HCT116 (cell line): Measurements from ENCODE around the gene PTX3. TPM values are rescaled to one million over a fixed set of nuclear protein-coding genes. Genes with fewer than 3 reads are reported as not detected.

Experiments used
- ATAC-seq: fragments of 200-7000 bp; cut with Tn5 transposase; 2 replicates; pipeline ENCODE4 v1.9.1; 2020; ENCODE audit warnings: mild to moderate bottlenecking, moderate library complexity
- BruUV-seq: library from RNA; stranded (reverse); fragments of 400-500 nt; replicated peaks from 2 replicates; lab custom pipeline; 2021; lab: Mats Ljungman, UMichigan
- CTCF ChIA-PET: fragments of 300-600 bp; sonication (Branson Sonifier 250); formaldehyde crosslinking; loops from one replicate; lab custom pipeline; 2021; ENCODE audit warnings: antibody characterized with exemption; lab: Charles Lee
- POLR2A ChIA-PET: fragments of 300-600, 350-600 bp; sonication (Branson Sonifier 250); formaldehyde crosslinking; loops from one replicate; lab custom pipeline; 2021; ENCODE audit warnings: antibody characterized with exemption; lab: Charles Lee
- RAD21 ChIA-PET, 2 experiments: fragments of 300-600 bp; sonication (Branson Sonifier 250); formaldehyde crosslinking; loops; one replicate each; lab custom pipeline; 2023; ENCODE audit warnings: low total read pairs in 2 of 2; ENCODE audit not compliant: uncharacterized antibody in 2 of 2, unreplicated experiment in 2 of 2, low non-redundant PET in 1 of 2; lab: Charles Lee
- DNase-seq: peaks from one replicate; pipeline ENCODE4 v3.0.0-alpha.2; 2010; ENCODE audit warnings: low read depth, low spot score
- H2AFZ ChIP-seq: fragments of 200-600 bp; shearing (Covaris generic), sonication (generic); 2 replicates; pipeline ENCODE4 v1.6.1; 2017; ENCODE audit warnings: low read depth, mixed run types, mixed read lengths, antibody characterized with exemption, low read length; ENCODE audit not compliant: poor library complexity, severe bottlenecking
- H3K27ac ChIP-seq: 2 replicates; pipeline ENCODE4 v1.5.1; 2012; ENCODE audit warnings: low read depth, low read length
- H3K27me3 ChIP-seq: fragments of 200-600 bp; sonication (generic); 2 replicates; pipeline ENCODE4 v1.6.1; 2016; ENCODE audit warnings: mixed run types, low read length, mixed read lengths; ENCODE audit not compliant: insufficient read depth
- H3K36me3 ChIP-seq, 2 experiments: fragments of 200-500 bp in 1 of 2; fragments of 200-600 bp in 1 of 2; sonication (Bioruptor generic) in 1 of 2; sonication (generic) in 1 of 2; 2 replicates each; pipeline versions ENCODE4 v1.5.1 to v1.6.1; 2014 to 2016; ENCODE audit warnings: low read length in 2 of 2, inconsistent platforms in 1 of 2, mixed read lengths in 1 of 2, mixed run types in 1 of 2; ENCODE audit not compliant: insufficient read depth in 2 of 2, control insufficient read depth in 1 of 2
- H3K4me1 ChIP-seq, 2 experiments: fragments of 200-600 bp in 1 of 2; sonication (generic) in 1 of 2; 2 replicates each; pipeline versions ENCODE4 v1.5.1 to v1.6.1; 2012 to 2017; ENCODE audit warnings: low read length in 2 of 2, inconsistent platforms in 1 of 2, mild to moderate bottlenecking in 1 of 2, mixed read lengths in 1 of 2, mixed run types in 1 of 2, moderate library complexity in 1 of 2; ENCODE audit not compliant: insufficient read depth in 2 of 2, control insufficient read depth in 1 of 2
- H3K4me2 ChIP-seq: fragments of 200-600 bp; sonication (generic); 2 replicates; pipeline ENCODE4 v1.6.1; 2017; ENCODE audit warnings: mixed run types, low read length, mixed read lengths
- H3K4me3 ChIP-seq, 2 experiments: fragments of 200-600 bp in 1 of 2; sonication (generic) in 1 of 2; replicated peaks in 1 of 2; 2 replicates each; pipeline ENCODE4 v1.5.1; 2011 to 2016; ENCODE audit warnings: low read length in 2 of 2, control low read depth in 1 of 2, low read depth in 1 of 2, mild to moderate bottlenecking in 1 of 2, mixed read lengths in 1 of 2, mixed run types in 1 of 2
- H3K79me2 ChIP-seq: fragments of 200-600 bp; sonication (generic); 2 replicates; pipeline ENCODE4 v1.6.1; 2017; ENCODE audit warnings: mild to moderate bottlenecking, mixed run types, low read length, moderate library complexity, mixed read lengths; ENCODE audit not compliant: insufficient read depth
- H3K9ac ChIP-seq: fragments of 200-600 bp; sonication (generic); 2 replicates; pipeline ENCODE4 v1.6.1; 2016; ENCODE audit warnings: low read length, mixed read lengths
- H3K9me2 ChIP-seq: fragments of 200-600 bp; sonication (generic), shearing (Covaris generic); 2 replicates; pipeline ENCODE4 v1.6.1; 2017; ENCODE audit warnings: mixed run types, mild to moderate bottlenecking, moderate library complexity; ENCODE audit not compliant: insufficient read depth
- H3K9me3 ChIP-seq, 2 experiments: fragments of 200-500 bp in 1 of 2; fragments of 200-600 bp in 1 of 2; sonication (Bioruptor generic) in 1 of 2; sonication (generic) in 1 of 2; 2 replicates each; pipeline ENCODE4 v1.6.1; 2014 to 2017; ENCODE audit warnings: low read length in 2 of 2, mixed read lengths in 2 of 2, inconsistent platforms in 1 of 2, low read depth in 1 of 2, mild to moderate bottlenecking in 1 of 2, mixed run types in 1 of 2, moderate library complexity in 1 of 2; ENCODE audit not compliant: control insufficient read depth in 1 of 2, insufficient read depth in 1 of 2
- H4K20me1 ChIP-seq: fragments of 200-600 bp; sonication (generic), shearing (Covaris generic); 2 replicates; pipeline ENCODE4 v1.6.1; 2017; ENCODE audit warnings: mixed run types, mild to moderate bottlenecking, moderate library complexity; ENCODE audit not compliant: insufficient read depth
- ATF3 ChIP-seq: IDR thresholded peaks from 2 replicates; pipeline ENCODE4 v1.6.1; 2012
- CBX3 ChIP-seq: IDR thresholded peaks from 2 replicates; pipeline ENCODE4 v1.6.1; 2012; ENCODE audit warnings: low read depth
- CEBPB ChIP-seq: IDR thresholded peaks from 2 replicates; pipeline ENCODE4 v1.6.1; 2012; ENCODE audit warnings: low read depth
- EGR1 ChIP-seq: IDR thresholded peaks from 2 replicates; pipeline ENCODE4 v1.6.1; 2012; ENCODE audit warnings: low read depth
- ELF1 ChIP-seq: IDR thresholded peaks from 2 replicates; pipeline ENCODE4 v1.6.1; 2012; ENCODE audit warnings: low read depth, borderline replicate concordance
- EZH2 ChIP-seq: fragments of 200-600 bp; sonication (generic); IDR thresholded peaks from 2 replicates; pipeline ENCODE4 v1.6.1; 2017; ENCODE audit warnings: antibody characterized with exemption, mixed run types
- EZH2phosphoT487 ChIP-seq: fragments of 200-600 bp; IDR thresholded peaks from 2 replicates; pipeline ENCODE4 v1.6.1; 2018; ENCODE audit warnings: antibody characterized with exemption, borderline replicate concordance
- FOSL1 ChIP-seq: IDR thresholded peaks from 2 replicates; pipeline ENCODE4 v1.6.1; 2012; ENCODE audit warnings: low read depth
- JUND ChIP-seq: IDR thresholded peaks from 2 replicates; pipeline ENCODE4 v1.6.1; 2012
- MAX ChIP-seq: IDR thresholded peaks from 2 replicates; pipeline ENCODE4 v1.6.1; 2012
- POLR2A ChIP-seq: IDR thresholded peaks from 2 replicates; pipeline ENCODE4 v1.7.0; 2011; ENCODE audit warnings: borderline replicate concordance; ENCODE audit not compliant: insufficient read depth, insufficient read length; ENCODE audit errors: extremely low read depth
- POLR2AphosphoS5 ChIP-seq: IDR thresholded peaks from 2 replicates; pipeline ENCODE4 v1.6.1; 2011; ENCODE audit warnings: mild to moderate bottlenecking, low read depth, low read length, moderate library complexity
- REST ChIP-seq: IDR thresholded peaks from 2 replicates; pipeline ENCODE4 v1.6.1; 2012; ENCODE audit warnings: low read depth
- SIN3A ChIP-seq: IDR thresholded peaks from 2 replicates; pipeline ENCODE4 v1.6.1; 2012; ENCODE audit warnings: low read depth
- SP1 ChIP-seq: IDR thresholded peaks from 2 replicates; pipeline ENCODE4 v1.6.1; 2012; ENCODE audit warnings: low read depth
- SRF ChIP-seq: IDR thresholded peaks from 2 replicates; pipeline ENCODE4 v1.6.1; 2012; ENCODE audit warnings: low read depth
- TCF7L2 ChIP-seq: IDR thresholded peaks from 2 replicates; pipeline ENCODE4 v1.7.0; 2011; ENCODE audit warnings: borderline replicate concordance, inconsistent platforms; ENCODE audit not compliant: insufficient read depth, insufficient read length; ENCODE audit errors: extremely low read depth
- YY1 ChIP-seq: IDR thresholded peaks from 2 replicates; pipeline ENCODE4 v1.6.1; 2011; ENCODE audit warnings: low read length, low read depth, moderate library complexity, mild to moderate bottlenecking; ENCODE audit not compliant: insufficient replicate concordance; ENCODE audit errors: extremely low read depth
- ZFX ChIP-seq: fragments of 450-650 bp; IDR thresholded peaks from 2 replicates; pipeline ENCODE4 v1.6.1; 2017
- ZNF274 ChIP-seq: fragments of 200-500 bp; sonication (Bioruptor generic); IDR thresholded peaks from 2 replicates; pipeline ENCODE4 v1.6.1; 2014; ENCODE audit warnings: mild to moderate bottlenecking, low read depth, low read length, inconsistent platforms
- intact Hi-C: fragments of 100-400 bp; cut with micrococcal nuclease; formaldehyde crosslinking; loops from 2 replicates; pipeline ENCODE4 v1.10.0; 2022
- total RNA-seq: library from RNA; stranded (reverse); gene quantifications from one replicate; pipeline ENCODE4 v1.2.1, GENCODE V29; 2021; ENCODE audit not compliant: unreplicated experiment

The PTX3 gene
- total RNA-seq, 1 experiment from 2014 or later, result 0.37 TPM

GRCh38 chr3:157487339-157487738, 50.7 kb downstream of the PTX3 start:
- Histone ChIP-seq H3K79me2 (no peaks in the 10 kb centered on the region), H3K9ac (no peak overlapping the region), H3K9me2 (no peaks in the 10 kb centered on the region), H4K20me1 (no peaks in the 10 kb centered on the region), H3K4me1 (no peaks in the 10 kb centered on the region), H3K4me3 (no peak overlapping the region), H3K36me3 (no peaks in the 10 kb centered on the region), H3K9me3 (no peaks in the 10 kb centered on the region), H2AFZ (no peak overlapping the region), H3K27me3 (no peaks in the 10 kb centered on the region), H3K4me2 (no peak overlapping the region), H3K27ac (no peak overlapping the region)
- intact Hi-C loops, result no loop called here
- no peak for DNase-seq
- POLR2A ChIA-PET, result no interaction called here
- RAD21 ChIA-PET, result no interaction called here
- no peak for ATAC-seq
- CTCF ChIA-PET, result interaction anchor here (1.2 kb wide), 1 partner anchor 283 kb away, joined by 3 read pairs; no protein-coding TSS in a partner anchor
- TF ChIP-seq MAX, result no peak
- no peak for TF ChIP-seq ZNF274
- no peak for TF ChIP-seq POLR2A
- no peak for TF ChIP-seq EGR1
- TF ChIP-seq SIN3A, result no peak
- no peak for TF ChIP-seq ELF1
- TF ChIP-seq ZFX, result no peak
- TF ChIP-seq POLR2AphosphoS5, result no peak
- TF ChIP-seq EZH2, result no peak
- TF ChIP-seq ATF3, result no peak
- TF ChIP-seq CEBPB, result no peak
- no peak for TF ChIP-seq SRF
- no peak for TF ChIP-seq JUND
- no peak for TF ChIP-seq EZH2phosphoT487
- no peak for TF ChIP-seq TCF7L2
- no peak for TF ChIP-seq FOSL1
- TF ChIP-seq CBX3, result no peak
- TF ChIP-seq REST, result no peak
- no peak for TF ChIP-seq SP1
- no peak for TF ChIP-seq YY1
- no TSS peak for BruUV-seq
